HG03045 (cell line): ENCODE results near the gene NAIP.
"Not testable (repeated sequence)": the region's sequence is repeated elsewhere in the genome, so short reads cannot be mapped to it uniquely, and the experiment has no call there.

Source experiments
- ATAC-seq: cut with Tn5 transposase; IDR thresholded peaks from one replicate; pipeline ENCODE4 v1.9.1; 2021; ENCODE audit warnings: mild to moderate bottlenecking, moderate library complexity; ENCODE audit not compliant: unreplicated experiment

NAIP gene

GRCh38 chr5:70931709-70932368, 93.3 kb downstream of the NAIP start:
- not testable (repeated sequence) for ATAC-seq

GRCh38 chr5:70925211-70925562, 100.0 kb downstream of the NAIP start:
- ATAC-seq, result peak; percentile 46
